ENCODE results near the gene TRAPPC4.

DNA sequence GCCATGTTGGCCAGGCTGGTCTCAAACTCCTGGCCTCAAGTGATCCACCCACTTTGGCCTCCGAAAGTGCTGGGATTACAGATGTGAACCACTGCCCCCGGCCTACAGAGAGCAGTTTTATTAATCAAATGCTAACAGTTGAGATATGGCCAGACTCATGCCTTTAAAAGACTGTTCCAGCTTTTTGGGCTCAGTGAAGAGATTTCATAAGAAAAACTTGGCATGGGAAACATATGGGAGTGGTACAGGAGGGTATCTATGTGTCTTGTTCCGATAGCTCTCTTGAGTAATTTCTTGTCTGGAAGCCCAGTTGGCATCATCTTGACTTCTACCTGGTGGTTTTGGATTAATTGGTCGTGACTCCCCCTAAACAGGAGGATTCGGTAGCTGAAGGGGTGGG is 20.3 kb downstream of the TRAPPC4 start:
- TF ChIP-seq CTCF (IDR thresholded peaks at IDR 0.05; ENCODE audit: poor library complexity) (no peak), EZH2 (IDR thresholded peaks at IDR 0.05; ENCODE audit: borderline replicate concordance) (no peak)

Measured in hepatocyte (in vitro differentiated cells).